HepG2 (cell line): ENCODE measurements around the gene PRXL2B. TPM values are rescaled to one million over a fixed set of nuclear protein-coding genes. Genes with fewer than 3 reads are reported as not detected.

Source experiments
- ATAC-seq: fragments of 200-7000 bp; cut with Tn5 transposase; 3 replicates; pipeline ENCODE4 v1.9.1; 2020; ENCODE audit warnings: mild to moderate bottlenecking, moderate library complexity
- BruUV-seq: library from RNA; stranded (reverse); fragments of 400-500 nt; replicated peaks from 2 replicates; lab custom pipeline; 2021; lab: Mats Ljungman, UMichigan
- CTCF ChIA-PET: fragments of 300-600 bp; formaldehyde crosslinking; extraction: SDS; loops from one replicate; lab custom pipeline; 2021; ENCODE audit warnings: low total read pairs, inconsistent platforms, low intra/inter-chr PET ratio; lab: Yijun Ruan, JAX
- POLR2A ChIA-PET: fragments of 350-600 bp; sonication (Branson Sonifier 250); formaldehyde crosslinking; loops from one replicate; lab custom pipeline; 2020; ENCODE audit warnings: antibody characterized with exemption, inconsistent platforms; lab: Yijun Ruan, JAX
- DNase-seq: peaks from one replicate; pipeline ENCODE4 v3.0.0-alpha.2; 2015; ENCODE audit warnings: low spot score
- FAIRE-seq: peaks from 3 replicates; lab custom pipeline; 2011; peaks lifted over from hg19 to GRCh38; lab: Jason Lieb, UNC
- H2AFZ ChIP-seq: one replicate; pipeline ENCODE4 v1.6.1; 2011; ENCODE audit warnings: low read length, inconsistent platforms
- H3K27ac ChIP-seq: fragments of 300-600 bp; 3 replicates; pipeline ENCODE4 v1.8.0; 2011; ENCODE audit warnings: mixed run types, mild to moderate bottlenecking, mixed read lengths, low read length, inconsistent platforms; ENCODE audit not compliant: insufficient read depth; ENCODE audit errors: extremely low read length
- H3K27me3 ChIP-seq, 2 experiments: fragments of 200-600 bp in 1 of 2; 2 replicates in 1 of 2; 3 replicates in 1 of 2; pipeline versions ENCODE4 v1.6.0 to v1.8.0; 2011; ENCODE audit warnings: low read length in 2 of 2, mild to moderate bottlenecking in 2 of 2, moderate library complexity in 2 of 2, inconsistent platforms in 1 of 2; ENCODE audit not compliant: insufficient read depth in 2 of 2, control insufficient read depth in 1 of 2
- H3K36me3 ChIP-seq, 2 experiments: fragments of 200-600 bp in 1 of 2; replicated peaks in 1 of 2; 2 replicates in 1 of 2; 3 replicates in 1 of 2; pipeline versions ENCODE4 v1.5.1 to v1.8.0; 2011; ENCODE audit warnings: low read length in 2 of 2, inconsistent platforms in 1 of 2; ENCODE audit not compliant: insufficient read depth in 2 of 2, control insufficient read depth in 1 of 2
- H3K4me1 ChIP-seq: 2 replicates; pipeline ENCODE4 v1.5.1; 2012; ENCODE audit warnings: low read length, inconsistent platforms; ENCODE audit not compliant: insufficient read depth
- H3K4me2 ChIP-seq: 2 replicates; pipeline ENCODE4 v1.6.0; 2011; ENCODE audit warnings: low read depth, low read length, inconsistent platforms
- H3K4me3 ChIP-seq, 3 experiments: fragments of 200-600 bp in 1 of 3; sonication (generic), shearing (Covaris generic) in 1 of 3; replicated peaks in 1 of 3; 2 replicates each; pipeline ENCODE4 v1.5.1; 2011 to 2016; ENCODE audit warnings: low read length in 3 of 3, inconsistent platforms in 2 of 3, low read depth in 2 of 3, mild to moderate bottlenecking in 2 of 3, control low read depth in 1 of 3, mixed read lengths in 1 of 3; ENCODE audit not compliant: insufficient read depth in 1 of 3
- H3K79me2 ChIP-seq: one replicate; pipeline ENCODE4 v1.6.1; 2011; ENCODE audit warnings: low read length, inconsistent platforms; ENCODE audit not compliant: insufficient read depth
- H3K9ac ChIP-seq: 2 replicates; pipeline ENCODE4 v1.6.0; 2011; ENCODE audit warnings: mild to moderate bottlenecking, low read depth, low read length, inconsistent platforms; ENCODE audit not compliant: insufficient read depth
- H3K9me3 ChIP-seq: 2 replicates; pipeline ENCODE4 v1.5.1; 2012; ENCODE audit warnings: mild to moderate bottlenecking, low read length
- H4K20me1 ChIP-seq: 2 replicates; pipeline ENCODE4 v1.6.0; 2011; ENCODE audit warnings: inconsistent platforms, mild to moderate bottlenecking, low read length, moderate library complexity; ENCODE audit not compliant: insufficient read depth
- NCOR1 ChIP-seq: fragments of 200-600 bp; sonication (generic); IDR thresholded peaks from 2 replicates; pipeline ENCODE4 v1.7.0; 2017; ENCODE audit warnings: antibody characterized with exemption, low read length, borderline replicate concordance
- NR2F2 ChIP-seq: IDR thresholded peaks from 2 replicates; pipeline ENCODE4 v1.6.1; 2012; ENCODE audit warnings: low read depth, inconsistent platforms, borderline replicate concordance
- PAX8 ChIP-seq: sonication (generic); formaldehyde crosslinking; IDR thresholded peaks from 2 replicates; pipeline ENCODE4 v1.8.0; 2022; ENCODE audit warnings: mild to moderate bottlenecking, missing genetic modification reagents, borderline replicate concordance
- RBM22 ChIP-seq: fragments of 200-400 bp; formaldehyde crosslinking; optimal IDR thresholded peaks from 2 replicates; pipeline ENCODE3; 2017; ENCODE audit warnings: mild to moderate bottlenecking, low read length, moderate library complexity
- RFXANK ChIP-seq: IDR thresholded peaks from 2 replicates; pipeline ENCODE4 v1.6.1; 2016
- RORA ChIP-seq: sonication (generic); formaldehyde crosslinking; IDR thresholded peaks from 2 replicates; pipeline ENCODE4 v1.5.0; 2020; ENCODE audit warnings: mild to moderate bottlenecking, missing genetic modification reagents, moderate library complexity
- SALL2 ChIP-seq: sonication (generic); formaldehyde crosslinking; IDR thresholded peaks from 2 replicates; pipeline ENCODE4 v1.8.1; 2023; ENCODE audit warnings: mild to moderate bottlenecking, missing genetic modification reagents, inconsistent platforms
- ZNF180 ChIP-seq: sonication (generic); formaldehyde crosslinking; IDR thresholded peaks from 2 replicates; pipeline ENCODE4 v1.4.0; 2020; ENCODE audit warnings: low read depth, missing genetic modification reagents, borderline replicate concordance
- ZNF503 ChIP-seq: sonication (generic); formaldehyde crosslinking; IDR thresholded peaks from 2 replicates; pipeline ENCODE4 v1.4.0; 2020; ENCODE audit warnings: missing genetic modification reagents
- WGBS: methylation state at CpG from one replicate; pipeline ENCODE4 v1.1.6; 2017; ENCODE audit warnings: low lambda C conversion rate; 5-methylcytosine and 5-hydroxymethylcytosine counted together
- in situ Hi-C: cut with HindIII; loops from 2 replicates; pipeline ENCODE4 v1.10.0; 2017; ENCODE audit warnings: low pct_unique_long_range_greater_than_20kb; ENCODE audit not compliant: extremely low pct_ligation_motif_present
- intact Hi-C: fragments of 100-400 bp; cut with micrococcal nuclease; formaldehyde crosslinking; loops from one replicate; pipeline ENCODE4 v1.10.0; 2022; ENCODE audit not compliant: unreplicated experiment
- polyA plus RNA-seq, 8 experiments: library from polyadenylated mRNA; depleted of rRNA in 3 of 8; stranded (reverse) in 7 of 8; unstranded in 1 of 8; fragments of >200 nt; fragmentation: Illumina TruSeq in 4 of 8; extraction: Trizol in 4 of 8; gene quantifications; 2 replicates each; pipeline versions ENCODE4 v1.2.1 to v1.2.3, GENCODE V29; 2011 to 2016; ENCODE audit warnings: low read depth in 4 of 8, missing spikeins in 1 of 8, mixed read lengths in 1 of 8; ENCODE audit not compliant: insufficient read depth in 1 of 8
- total RNA-seq, 5 experiments: library from RNA; depleted of rRNA; stranded (reverse); fragments of >200 nt; fragmentation: Illumina TruSeq; extraction: Trizol; gene quantifications; 2 replicates each; pipeline ENCODE4 v1.2.3, GENCODE V29; 2016; ENCODE audit warnings: low read depth in 1 of 5

The PRXL2B gene
- total and polyA plus RNA-seq, 2 of the 13 experiments (the other 11 are each of a cell fraction or from before 2014, with no cell fraction given): 16.8 to 22.1 TPM

- H3K79me2 ChIP-seq: no peaks in the 10 kb centered on the region
- ATAC-seq (peak; percentile 6; the same call in 1 of the 3 replicates), DNase-seq (no peak), FAIRE-seq (no peak)
- peaks cover 41% of the 10 kb centered on the region for H3K4me1 ChIP-seq
- TF ChIP-seq NCOR1: no peak
- TF ChIP-seq RFXANK: no peak
- no peak for TF ChIP-seq RORA (CRISPR knock-in tag)
- no peak for TF ChIP-seq SALL2
- TF ChIP-seq ZNF180 (CRISPR knock-in tag): no peak
- no peak for TF ChIP-seq RBM22
- no peak for TF ChIP-seq NR2F2
- TF ChIP-seq ZNF503 (CRISPR knock-in tag): no peak
- no peak for TF ChIP-seq PAX8
- H3K27me3 ChIP-seq: peaks cover 5 to 40% of the 10 kb centered on the region in 2 experiments; a peak in 4 of 5 replicates
- H3K27ac ChIP-seq: no peak overlapping the region
- H2AFZ ChIP-seq: no peak overlapping the region
- in situ Hi-C loops (no loop called here), intact Hi-C loops (no loop called here)
- WGBS: 42% methylated on average over 12 of the region's 17 CpGs
- H3K9me3 ChIP-seq: peaks cover 11% of the 10 kb centered on the region
- no peak overlapping the region for H3K4me3 ChIP-seq
- H3K36me3 ChIP-seq: no peaks in the 10 kb centered on the region
- BruUV-seq: no TSS peak
- ChIA-PET POLR2A (no interaction called here), CTCF (no interaction called here)
- H3K4me2 ChIP-seq: peak overlapping the region; percentile 7; the same call in 1 of the 2 replicates
- H4K20me1 ChIP-seq: no peaks in the 10 kb centered on the region
- no peak overlapping the region for H3K9ac ChIP-seq
These were observed 17.5 kb upstream of the PRXL2B start for GRCh38 chr1:2569060-2569459.
